OCI-LY7 (cell line): ENCODE measurements around the gene MTURN. TPM values are rescaled to one million over a fixed set of nuclear protein-coding genes. Genes with fewer than 3 reads are reported as not detected.

Source experiments
- BruUV-seq: library from RNA; stranded (reverse); fragments of 400-500 nt; replicated peaks from 2 replicates; lab custom pipeline; 2021; lab: Mats Ljungman, UMichigan
- CTCF ChIA-PET: fragments of 300-600 bp; sonication (Branson Sonifier 250); formaldehyde crosslinking; loops from one replicate; lab custom pipeline; 2022; ENCODE audit warnings: antibody characterized with exemption; ENCODE audit not compliant: unreplicated experiment; lab: Charles Lee
- POLR2A ChIA-PET: fragments of 300-600 bp; sonication (Branson Sonifier 250); formaldehyde crosslinking; loops from one replicate; lab custom pipeline; 2022; ENCODE audit warnings: antibody characterized with exemption; lab: Charles Lee
- DNase-seq: peaks from one replicate; pipeline ENCODE4 v3.0.0-alpha.2; 2015; ENCODE audit warnings: low spot score
- H2AFZ ChIP-seq: fragments of 200-600 bp; sonication (generic), shearing (Covaris generic); 2 replicates; pipeline ENCODE4 v1.6.1; 2014; ENCODE audit warnings: mild to moderate bottlenecking, antibody characterized with exemption, low read length, moderate library complexity
- H3K27ac ChIP-seq: fragments of 200-600 bp; sonication (generic); 2 replicates; pipeline ENCODE4 v1.5.1; 2014; ENCODE audit warnings: mixed run types, low read depth, mild to moderate bottlenecking, moderate library complexity, low read length, inconsistent platforms; ENCODE audit not compliant: poor library complexity, severe bottlenecking
- H3K36me3 ChIP-seq: fragments of 200-600 bp; sonication (generic); 2 replicates; pipeline ENCODE4 v1.6.1; 2014; ENCODE audit warnings: mild to moderate bottlenecking, antibody characterized with exemption, low read length, moderate library complexity, mixed read lengths; ENCODE audit not compliant: insufficient read depth
- H3K4me1 ChIP-seq: fragments of 200-600 bp; sonication (generic); 2 replicates; pipeline ENCODE4 v1.5.1; 2014; ENCODE audit warnings: mild to moderate bottlenecking, low read length; ENCODE audit not compliant: insufficient read depth, poor library complexity, severe bottlenecking
- H3K4me2 ChIP-seq: fragments of 200-600 bp; sonication (generic); 2 replicates; pipeline ENCODE4 v1.6.1; 2014; ENCODE audit warnings: mild to moderate bottlenecking, low read length
- H3K4me3 ChIP-seq: fragments of 200-600 bp; sonication (generic); 2 replicates; pipeline ENCODE4 v1.5.1; 2014; ENCODE audit warnings: mild to moderate bottlenecking, low read depth, low read length; ENCODE audit not compliant: poor library complexity, severe bottlenecking
- H3K79me2 ChIP-seq: fragments of 200-600 bp; sonication (generic); 2 replicates; pipeline ENCODE4 v1.6.1; 2016; ENCODE audit warnings: low read depth, mild to moderate bottlenecking, low read length, moderate library complexity, mixed read lengths; ENCODE audit not compliant: insufficient read depth
- H3K9me2 ChIP-seq: fragments of 200-600 bp; sonication (generic); 2 replicates; pipeline ENCODE4 v1.6.1; 2016; ENCODE audit warnings: mild to moderate bottlenecking, low read length, mixed read lengths; ENCODE audit not compliant: insufficient read depth
- H3K9me3 ChIP-seq: fragments of 200-600 bp; sonication (generic); 2 replicates; pipeline ENCODE4 v1.6.1; 2014; ENCODE audit warnings: mild to moderate bottlenecking, mixed run types, low read length, mixed read lengths
- H4K20me1 ChIP-seq: fragments of 200-600 bp; sonication (generic); 2 replicates; pipeline ENCODE4 v1.6.1; 2014; ENCODE audit warnings: mild to moderate bottlenecking, antibody characterized with exemption, low read length, moderate library complexity, mixed read lengths; ENCODE audit not compliant: insufficient read depth
- CTCF ChIP-seq: fragments of 200-600 bp; sonication (generic); conservative IDR thresholded peaks from 2 replicates; pipeline ENCODE4 v1.5.1; 2014; ENCODE audit warnings: mild to moderate bottlenecking, antibody characterized with exemption, low read length, moderate library complexity, mixed read lengths
- EZH2phosphoT487 ChIP-seq: fragments of 200-600 bp; sonication (generic); IDR thresholded peaks from 2 replicates; pipeline ENCODE4 v1.6.1; 2018; ENCODE audit warnings: low read depth, borderline replicate concordance, mild to moderate bottlenecking, mixed run types, antibody characterized with exemption, low read length, moderate library complexity, mixed read lengths
- intact Hi-C: fragments of 100-400 bp; cut with micrococcal nuclease; formaldehyde crosslinking; loops from one replicate; pipeline ENCODE4 v1.10.0; 2022; ENCODE audit not compliant: unreplicated experiment
- total RNA-seq, 2 experiments: library from RNA; depleted of rRNA in 1 of 2; stranded (reverse); fragments of >200 nt in 1 of 2; shearing (Covaris generic) in 1 of 2; gene quantifications; 2 replicates each; pipeline ENCODE4 v1.2.3, GENCODE V29; 2014 to 2022

MTURN gene
- total RNA-seq, 2 experiments from 2014 or later: 2.9 to 4.1 TPM

GRCh38 chr7:30181211-30181610 lies 46.4 kb downstream of the MTURN start:
- intact Hi-C loops: no loop called here
- BruUV-seq: no TSS peak
- Histone ChIP-seq H2AFZ (no peak overlapping the region), H3K36me3 (no peaks in the 10 kb centered on the region), H3K79me2 (no peaks in the 10 kb centered on the region), H3K4me1 (peaks cover 28% of the 10 kb centered on the region), H3K4me2 (no peak overlapping the region), H3K9me2 (no peaks in the 10 kb centered on the region), H3K9me3 (0 out of 2 replicates have a peak, but pooled peaks cover under 1% of the 10 kb centered on the region), H4K20me1 (no peaks in the 10 kb centered on the region), H3K4me3 (no peak overlapping the region), H3K27ac (no peak overlapping the region)
- CTCF ChIA-PET: interaction anchor here (1.1 kb wide), 1 partner anchor 44 kb away, joined by 3 read pairs; no protein-coding TSS in a partner anchor
- no peak for DNase-seq
- TF ChIP-seq CTCF: no peak
- TF ChIP-seq EZH2phosphoT487: no peak
- POLR2A ChIA-PET: interaction anchor here (0.9 to 1.2 kb wide), 3 partner anchors 11 to 141 kb away, joined by 3 to 4 read pairs (median 3); no protein-coding TSS in a partner anchor

GRCh38 chr7:30181736-30182522 lies 47.1 kb downstream of the MTURN start:
- POLR2A ChIA-PET: interaction anchor here (0.6 to 1.9 kb wide), 12 partner anchors 11 to 292 kb away, joined by 3 to 6 read pairs (median 3); no protein-coding TSS in a partner anchor
- CTCF ChIA-PET: interaction anchor here (1.1 to 1.5 kb wide), 2 partner anchors 8 to 44 kb away, joined by 3 to 4 read pairs; no protein-coding TSS in a partner anchor
- Histone ChIP-seq H3K36me3 (no peaks in the 10 kb centered on the region), H4K20me1 (no peaks in the 10 kb centered on the region), H2AFZ (no peak overlapping the region), H3K4me2 (no peak overlapping the region), H3K4me3 (no peak overlapping the region), H3K79me2 (no peaks in the 10 kb centered on the region), H3K9me3 (peaks cover 8% of the 10 kb centered on the region; the same call in 1 of the 2 replicates), H3K4me1 (peaks cover 21% of the 10 kb centered on the region), H3K27ac (no peak overlapping the region), H3K9me2 (no peaks in the 10 kb centered on the region)
- intact Hi-C loops: no loop called here
- BruUV-seq: no TSS peak
- no peak for DNase-seq
- no peak for TF ChIP-seq EZH2phosphoT487
- no peak for TF ChIP-seq CTCF
